Measurements from ENCODE around the gene APPBP2. TPM values are rescaled to one million over a fixed set of nuclear protein-coding genes. Genes with fewer than 3 reads are reported as not detected.

The APPBP2 gene
- total and polyA plus RNA-seq, 2 of the 8 experiments (the other 6 are each of a cell fraction or from before 2014, with no cell fraction given): 3.3 to 18.0 TPM

DNA sequence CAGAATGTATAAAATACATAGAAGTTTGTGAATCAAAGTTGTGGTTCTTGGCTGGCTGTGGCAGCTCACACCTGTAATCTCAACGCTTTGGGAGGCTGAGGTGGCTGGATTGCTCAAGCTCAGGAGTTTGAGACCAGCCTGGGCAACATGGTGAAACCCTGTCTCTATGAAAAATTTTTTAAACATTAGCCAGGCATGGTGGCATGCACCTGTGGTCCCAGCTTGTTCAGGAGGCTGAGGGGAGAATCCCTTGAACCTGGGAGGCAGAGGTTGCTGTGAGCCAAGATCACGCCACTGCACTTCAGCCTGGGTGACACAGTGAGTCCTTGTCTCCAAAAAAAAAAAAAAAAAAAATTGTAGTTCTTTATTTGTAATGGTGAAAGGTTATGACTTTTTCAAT lies 13.8 kb upstream of the APPBP2 start:
- CTCF ChIA-PET (ENCODE audit: partially characterized antibody): interaction anchor here (0.6 to 1.4 kb wide), 2 partner anchors 30 to 37 kb away, joined by 3 to 6 read pairs; no protein-coding TSS in a partner anchor
- H3K23me2 ChIP-seq (ENCODE audit: low read depth, low read length): no peaks in the 10 kb centered on the region
- no peak overlapping the region for H3K56ac ChIP-seq (replicated peaks; ENCODE audit: insufficient read length, low read depth, low read length)
- H2AFZ ChIP-seq (ENCODE audit: low read length): no peak overlapping the region
- no peak overlapping the region for H3K4me2 ChIP-seq (ENCODE audit: insufficient read depth in 1 of 2, low read depth in 2 of 2, low read length in 2 of 2)
- 85% methylated on average over 1 of the region's 2 CpGs; no CpG with 5 or more reads in 1 of the 2 experiments for WGBS, 2 experiments (ENCODE audit: extremely low coverage in 1 of 2, insufficient coverage in 1 of 2, insufficient read length in 1 of 2, insufficient replicate concordance in 2 of 2, low coverage in 1 of 2, low lambda C conversion rate in 2 of 2, missing lambda C conversion rate in 1 of 2)
- H3K23ac ChIP-seq (ENCODE audit: insufficient read length): no peak overlapping the region
- H3K18ac ChIP-seq (ENCODE audit: extremely low read depth, low read length): no peak overlapping the region
- H2BK5ac ChIP-seq (ENCODE audit: low read depth, low read length): no peak overlapping the region
- no peaks in the 10 kb centered on the region for H3K4me1 ChIP-seq (replicated peaks in 1 of 4; ENCODE audit: control insufficient read depth in 3 of 4, insufficient read depth in 4 of 4, low read length in 3 of 4)
- POLR2A ChIA-PET (ENCODE audit: partially characterized antibody): no interaction called here
- no peaks in the 10 kb centered on the region for H4K20me1 ChIP-seq (replicated peaks in 1 of 2; ENCODE audit: control insufficient read depth in 1 of 2, insufficient read depth in 2 of 2, low read length in 2 of 2)
- H2BK15ac ChIP-seq (ENCODE audit: low read length): no peak overlapping the region
- no peaks in the 10 kb centered on the region for H3K9me3 ChIP-seq (ENCODE audit: insufficient read depth in 2 of 2, low read depth in 1 of 2, low read length in 1 of 2)
- no peak overlapping the region for H2BK12ac ChIP-seq (ENCODE audit: low read depth, low read length)
- no peak overlapping the region for H2BK20ac ChIP-seq (ENCODE audit: low read length)
- H2AK5ac ChIP-seq (ENCODE audit: low read depth, low read length): no peak overlapping the region
- H2BK120ac ChIP-seq (replicated peaks; ENCODE audit: low read depth, low read length): no peak overlapping the region
- no peak overlapping the region for H3K4me3 ChIP-seq (ENCODE audit: extremely low read depth in 1 of 4, insufficient read depth in 2 of 4, low read depth in 3 of 4, low read length in 4 of 4)
- H4K91ac ChIP-seq (replicated peaks; ENCODE audit: insufficient read length, low read length): no peak overlapping the region
- H3K79me1 ChIP-seq (ENCODE audit: low read depth, low read length): no peaks in the 10 kb centered on the region
- FAIRE-seq (no peak), DNase-seq (ENCODE audit: low read depth in 1 of 2, low spot score in 2 of 2) (no peak)
- no peaks in the 10 kb centered on the region for H3K79me2 ChIP-seq (ENCODE audit: control insufficient read depth in 1 of 2, insufficient read depth in 2 of 2, low read length in 2 of 2)
- no peak overlapping the region for H4K8ac ChIP-seq (ENCODE audit: extremely low read depth, insufficient read depth, low read length)
- no peak overlapping the region for H3K9ac ChIP-seq (replicated peaks in 1 of 4; ENCODE audit: extremely low read depth in 1 of 4, low read depth in 3 of 4, low read length in 3 of 4)
- TF ChIP-seq TAF1 (IDR thresholded peaks at IDR 0.05; ENCODE audit: low read depth, low read length) (no peak), CHD1 (IDR thresholded peaks at IDR 0.05; ENCODE audit: low read depth, low read length) (no peak), CTBP2 (IDR thresholded peaks at IDR 0.05; ENCODE audit: borderline replicate concordance, insufficient read depth, insufficient read length, low read length) (no peak), KDM4A (IDR thresholded peaks at IDR 0.05; ENCODE audit: low read depth, low read length, severe bottlenecking) (no peak), HDAC2 (IDR thresholded peaks at IDR 0.05; ENCODE audit: borderline replicate concordance in 1 of 2, low read depth in 2 of 2, low read length in 2 of 2) (no peak), SIN3A (conservative IDR thresholded peaks at IDR 0.05 in 1 of 2, IDR thresholded peaks at IDR 0.05 in 1 of 2; ENCODE audit: low read depth in 1 of 2, low read length in 2 of 2) (no peak), JUN (IDR thresholded peaks at IDR 0.05; ENCODE audit: low read depth, low read length) (no peak), SP1 (IDR thresholded peaks at IDR 0.05; ENCODE audit: low read depth, low read length) (no peak), SRF (IDR thresholded peaks at IDR 0.05; ENCODE audit: low read depth, low read length) (no peak), FOSL1 (IDR thresholded peaks at IDR 0.05; ENCODE audit: insufficient read depth, low read depth, low read length) (no peak), SP4 (IDR thresholded peaks at IDR 0.05; ENCODE audit: low read length) (no peak), ZNF274 (IDR thresholded peaks at IDR 0.05; ENCODE audit: borderline replicate concordance, extremely low read depth, low read length) (no peak)
- no peak overlapping the region for H3K4ac ChIP-seq (replicated peaks; ENCODE audit: insufficient read length, low read depth, low read length)
- no peak overlapping the region for H4K5ac ChIP-seq (ENCODE audit: insufficient read length, low read depth, low read length)
- no peaks in the 10 kb centered on the region for H3K27me3 ChIP-seq (replicated peaks in 1 of 4; ENCODE audit: control insufficient read depth in 3 of 4, extremely low read depth in 1 of 4, insufficient read depth in 3 of 4, low read length in 3 of 4)
- no peak overlapping the region for H3K27ac ChIP-seq (ENCODE audit: low read depth, low read length)
- no peaks in the 10 kb centered on the region for H3K36me3 ChIP-seq (ENCODE audit: control insufficient read depth in 2 of 4, insufficient read depth in 4 of 4, low read length in 3 of 4)
- H3K14ac ChIP-seq (ENCODE audit: insufficient read length): no peak overlapping the region

All from H1 (cell line).